Activated T-cell treated with anti-CD3 and anti-CD28 coated beads, Interleukin-2, amount 50 U/mL, for 72 hours (primary cell): ENCODE results near the gene PPP3R1. TPM values are rescaled to one million over a fixed set of nuclear protein-coding genes. Genes with fewer than 3 reads are reported as not detected.
A peak's percentile ranks its signal among the peaks of the same experiment; 100 is the strongest.

ENCODE experiments used
- ATAC-seq, 2 donors: fragments of 150-1000 bp; cut with Tn5 transposase; replicated peaks in 1 of 2; 2 replicates each; pipeline ENCODE4 v1.10.0; 2021; ENCODE audit warnings: moderate library complexity in 2 of 2, mild to moderate bottlenecking in 1 of 2
- DNase-seq, 2 donors: peaks; one replicate each; pipeline ENCODE4 v3.0.0; 2021 to 2022; ENCODE audit warnings: mixed read lengths in 1 of 2
- H3K27ac Mint-ChIP-seq: one replicate; pipeline ENCODE4 v1.8.0; 2022; ENCODE audit warnings: mild to moderate bottlenecking, moderate library complexity, mixed read lengths
- H3K27me3 Mint-ChIP-seq: one replicate; pipeline ENCODE4 v1.8.0; 2022; ENCODE audit warnings: low read depth, mixed read lengths
- H3K36me3 Mint-ChIP-seq, 2 donors: one replicate each; pipeline ENCODE4 v1.8.0; 2022; ENCODE audit warnings: mixed read lengths in 2 of 2, mild to moderate bottlenecking in 1 of 2; ENCODE audit not compliant: insufficient read depth in 2 of 2
- H3K4me1 Mint-ChIP-seq: one replicate; pipeline ENCODE4 v1.8.0; 2022; ENCODE audit warnings: low read depth, mixed read lengths
- H3K4me3 Mint-ChIP-seq, 2 donors: one replicate each; pipeline ENCODE4 v1.8.0; 2022; ENCODE audit warnings: mild to moderate bottlenecking in 2 of 2, mixed read lengths in 2 of 2, moderate library complexity in 2 of 2
- H3K9me3 Mint-ChIP-seq, 2 donors: one replicate each; pipeline ENCODE4 v1.8.0; 2022; ENCODE audit warnings: mixed read lengths in 2 of 2
- total RNA-seq, 2 donors: library from RNA; stranded (reverse); gene quantifications; one replicate each; pipeline ENCODE4 v1.2.3, GENCODE V29; 2022

Gene PPP3R1
- total RNA-seq, 2 donors from 2014 or later: 81.1 to 83.8 TPM

- Mint-ChIP-seq H3K27me3 (peaks cover 15% of the 10 kb centered on the region), H3K4me1 (no peaks in the 10 kb centered on the region), H3K36me3 (no peaks in the 10 kb centered on the region), H3K27ac (no peak overlapping the region), H3K4me3 (no peak overlapping the region), H3K9me3 (no peaks in the 10 kb centered on the region)
- DNase-seq (no peak), ATAC-seq (no peak)
Measured at GRCh38 chr2:68280796-68281195, 28.5 kb upstream of the PPP3R1 start.

GRCh38 chr2:68280348-68280747, 28.0 kb upstream of the PPP3R1 start:
- no peak overlapping the region for H3K4me3 Mint-ChIP-seq
- ATAC-seq (no peak), DNase-seq (no peak)
- H3K36me3 Mint-ChIP-seq: no peaks in the 10 kb centered on the region
- no peak overlapping the region for H3K27ac Mint-ChIP-seq
- no peaks in the 10 kb centered on the region for H3K4me1 Mint-ChIP-seq
- no peaks in the 10 kb centered on the region for H3K9me3 Mint-ChIP-seq
- H3K27me3 Mint-ChIP-seq: peaks cover 11% of the 10 kb centered on the region

- no peak for ATAC-seq
- Mint-ChIP-seq H3K27me3 (peaks cover 11% of the 10 kb centered on the region), H3K4me3 (no peak overlapping the region), H3K4me1 (no peaks in the 10 kb centered on the region), H3K36me3 (no peaks in the 10 kb centered on the region), H3K27ac (no peak overlapping the region), H3K9me3 (no peaks in the 10 kb centered on the region)
- DNase-seq: no peak
Measured at GRCh38 chr2:68279691-68280090, 27.4 kb upstream of the PPP3R1 start.

- Mint-ChIP-seq H3K27me3 (peaks cover 11% of the 10 kb centered on the region), H3K36me3 (no peaks in the 10 kb centered on the region), H3K9me3 (no peaks in the 10 kb centered on the region), H3K4me3 (no peak overlapping the region), H3K27ac (no peak overlapping the region), H3K4me1 (no peaks in the 10 kb centered on the region)
- no peak for DNase-seq
- ATAC-seq: no peak
Measured at GRCh38 chr2:68278169-68278568, 25.8 kb upstream of the PPP3R1 start.

GRCh38 chr2:68274022-68274421, 21.7 kb upstream of the PPP3R1 start:
- Mint-ChIP-seq H3K4me1 (no peaks in the 10 kb centered on the region), H3K27me3 (no peaks in the 10 kb centered on the region), H3K9me3 (no peaks in the 10 kb centered on the region), H3K36me3 (no peaks in the 10 kb centered on the region), H3K4me3 (no peak overlapping the region), H3K27ac (no peak overlapping the region)
- no peak for ATAC-seq
- DNase-seq: no peak

GRCh38 chr2:68272246-68272994, 20.1 kb upstream of the PPP3R1 start:
- H3K27ac Mint-ChIP-seq: no peak overlapping the region
- DNase-seq: no peak
- H3K27me3 Mint-ChIP-seq: no peaks in the 10 kb centered on the region
- no peaks in the 10 kb centered on the region for H3K4me1 Mint-ChIP-seq
- no peaks in the 10 kb centered on the region for H3K9me3 Mint-ChIP-seq
- no peaks in the 10 kb centered on the region for H3K36me3 Mint-ChIP-seq
- no peak for ATAC-seq
- no peak overlapping the region for H3K4me3 Mint-ChIP-seq

GRCh38 chr2:68266655-68267054, 14.3 kb upstream of the PPP3R1 start:
- peaks cover 0 to 1% of the 10 kb centered on the region in 2 donors for H3K36me3 Mint-ChIP-seq
- no peaks in the 10 kb centered on the region for H3K9me3 Mint-ChIP-seq
- H3K4me3 Mint-ChIP-seq: no peak overlapping the region
- DNase-seq: no peak
- H3K27me3 Mint-ChIP-seq: no peaks in the 10 kb centered on the region
- no peak overlapping the region for H3K27ac Mint-ChIP-seq
- ATAC-seq: no peak
- H3K4me1 Mint-ChIP-seq: no peaks in the 10 kb centered on the region

- Mint-ChIP-seq H3K27me3 (no peaks in the 10 kb centered on the region), H3K36me3 (peaks cover 0 to 1% of the 10 kb centered on the region in 2 donors), H3K27ac (no peak overlapping the region), H3K4me3 (no peak overlapping the region), H3K4me1 (no peaks in the 10 kb centered on the region), H3K9me3 (no peaks in the 10 kb centered on the region)
- no peak for DNase-seq
- ATAC-seq: no peak
Measured at GRCh38 chr2:68263632-68264031, 11.3 kb upstream of the PPP3R1 start.

GRCh38 chr2:68258851-68259250, 6.5 kb upstream of the PPP3R1 start:
- H3K27ac Mint-ChIP-seq: no peak overlapping the region
- no peak overlapping the region for H3K4me3 Mint-ChIP-seq
- no peaks in the 10 kb centered on the region for H3K27me3 Mint-ChIP-seq
- no peaks in the 10 kb centered on the region for H3K36me3 Mint-ChIP-seq
- H3K4me1 Mint-ChIP-seq: peaks cover 24% of the 10 kb centered on the region
- no peaks in the 10 kb centered on the region for H3K9me3 Mint-ChIP-seq
- ATAC-seq (no peak), DNase-seq (no peak)

- Mint-ChIP-seq H3K4me3 (peak overlapping the region in 1 of 2 donors; percentile 17), H3K36me3 (peaks cover 6% of the 10 kb centered on the region in 2 donors), H3K9me3 (no peaks in the 10 kb centered on the region), H3K4me1 (peaks cover 24% of the 10 kb centered on the region), H3K27me3 (no peaks in the 10 kb centered on the region), H3K27ac (no peak overlapping the region)
- DNase-seq (no peak), ATAC-seq (no peak)
Measured at GRCh38 chr2:68256093-68256450, 3.7 kb upstream of the PPP3R1 start.

- no peaks in the 10 kb centered on the region for H3K9me3 Mint-ChIP-seq
- H3K4me1 Mint-ChIP-seq: peaks cover 31% of the 10 kb centered on the region
- H3K36me3 Mint-ChIP-seq: peaks cover 7 to 8% of the 10 kb centered on the region in 2 donors
- no peaks in the 10 kb centered on the region for H3K27me3 Mint-ChIP-seq
- DNase-seq: peak; percentile 20 to 23
- peak overlapping the region; percentile 86 for H3K27ac Mint-ChIP-seq
- peak overlapping the region; percentile 89 to 96 for H3K4me3 Mint-ChIP-seq
- ATAC-seq: no peak
Measured at GRCh38 chr2:68253219-68254068, 1.1 kb upstream of the PPP3R1 start.

- peak overlapping the region; percentile 96 for H3K27ac Mint-ChIP-seq
- no peaks in the 10 kb centered on the region for H3K27me3 Mint-ChIP-seq
- peaks cover 31% of the 10 kb centered on the region for H3K4me1 Mint-ChIP-seq
- H3K36me3 Mint-ChIP-seq: peaks cover 7 to 8% of the 10 kb centered on the region in 2 donors
- H3K9me3 Mint-ChIP-seq: no peaks in the 10 kb centered on the region
- peak overlapping the region; percentile 85 to 96 for H3K4me3 Mint-ChIP-seq
- ATAC-seq (peak; percentile 21 to 23), DNase-seq (peak; percentile 48 to 68)
Measured at GRCh38 chr2:68251855-68252399, 405 bp downstream of the PPP3R1 start.

GRCh38 chr2:68251187-68251854, 1.0 kb downstream of the PPP3R1 start:
- H3K27me3 Mint-ChIP-seq: no peaks in the 10 kb centered on the region

More at GRCh38 chr2:68251187-68251854, 1.0 kb downstream of the PPP3R1 start:
- Mint-ChIP-seq H3K4me1 (peaks cover 31% of the 10 kb centered on the region), H3K9me3 (no peaks in the 10 kb centered on the region), H3K27ac (peak overlapping the region; percentile 94), H3K4me3 (peak overlapping the region in 1 of 2 donors; percentile 93), H3K36me3 (peaks cover 7 to 8% of the 10 kb centered on the region in 2 donors)
- peak; percentile 78 to 82 for DNase-seq
- peak; percentile 61 to 67 for ATAC-seq
